ENCODE data around the gene CD2.

Gene CD2

GRCh38 chr1:116759636-116760035 lies 5.4 kb downstream of the CD2 start:
- Histone ChIP-seq H3K27me3 (replicated peaks; ENCODE audit: insufficient read depth, low read length) (no peaks in the 10 kb centered on the region), H3K9ac (ENCODE audit: low read length) (no peak overlapping the region), H3K4me1 (ENCODE audit: low read length) (peaks cover 21% of the 10 kb centered on the region), H3K27ac (ENCODE audit: low read length) (no peak overlapping the region), H3K9me2 (replicated peaks; ENCODE audit: insufficient read depth, low read length) (no peaks in the 10 kb centered on the region), H3F3A (ENCODE audit: insufficient read depth, low read length) (peaks cover 8% of the 10 kb centered on the region), H3K9me3 (replicated peaks; ENCODE audit: insufficient read depth, low read length) (no peaks in the 10 kb centered on the region), H2AFZ (ENCODE audit: low read length) (no peak overlapping the region), H3K36me3 (replicated peaks; ENCODE audit: insufficient read depth, low read length) (no peaks in the 10 kb centered on the region), H3K4me3 (ENCODE audit: low read length) (no peak overlapping the region), H3K4me2 (ENCODE audit: low read depth, low read length) (no peak overlapping the region), H3K79me2 (ENCODE audit: low read length) (no peaks in the 10 kb centered on the region), H4K20me1 (ENCODE audit: insufficient read depth, low read length) (no peaks in the 10 kb centered on the region)
- DNase-seq: no peak
- no peak for TF ChIP-seq EZH2 (optimal IDR thresholded peaks at IDR 0.05; ENCODE audit: low read depth, low read length)
- TF ChIP-seq EZH2phosphoT487 (IDR thresholded peaks at IDR 0.05; ENCODE audit: low read length): no peak
- TF ChIP-seq, protein P1, sequence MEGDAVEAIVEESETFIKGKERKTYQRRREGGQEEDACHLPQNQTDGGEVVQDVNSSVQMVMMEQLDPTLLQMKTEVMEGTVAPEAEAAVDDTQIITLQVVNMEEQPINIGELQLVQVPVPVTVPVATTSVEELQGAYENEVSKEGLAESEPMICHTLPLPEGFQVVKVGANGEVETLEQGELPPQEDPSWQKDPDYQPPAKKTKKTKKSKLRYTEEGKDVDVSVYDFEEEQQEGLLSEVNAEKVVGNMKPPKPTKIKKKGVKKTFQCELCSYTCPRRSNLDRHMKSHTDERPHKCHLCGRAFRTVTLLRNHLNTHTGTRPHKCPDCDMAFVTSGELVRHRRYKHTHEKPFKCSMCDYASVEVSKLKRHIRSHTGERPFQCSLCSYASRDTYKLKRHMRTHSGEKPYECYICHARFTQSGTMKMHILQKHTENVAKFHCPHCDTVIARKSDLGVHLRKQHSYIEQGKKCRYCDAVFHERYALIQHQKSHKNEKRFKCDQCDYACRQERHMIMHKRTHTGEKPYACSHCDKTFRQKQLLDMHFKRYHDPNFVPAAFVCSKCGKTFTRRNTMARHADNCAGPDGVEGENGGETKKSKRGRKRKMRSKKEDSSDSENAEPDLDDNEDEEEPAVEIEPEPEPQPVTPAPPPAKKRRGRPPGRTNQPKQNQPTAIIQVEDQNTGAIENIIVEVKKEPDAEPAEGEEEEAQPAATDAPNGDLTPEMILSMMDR (IDR thresholded peaks at IDR 0.05; ENCODE audit: low read length): no peak

- Histone ChIP-seq H3K9me2 (replicated peaks; ENCODE audit: insufficient read depth, low read length) (no peaks in the 10 kb centered on the region), H3K27ac (ENCODE audit: low read length) (no peak overlapping the region), H3K4me2 (ENCODE audit: low read depth, low read length) (no peak overlapping the region), H4K20me1 (ENCODE audit: insufficient read depth, low read length) (no peaks in the 10 kb centered on the region), H3K79me2 (ENCODE audit: low read length) (no peaks in the 10 kb centered on the region), H3K36me3 (replicated peaks; ENCODE audit: insufficient read depth, low read length) (no peaks in the 10 kb centered on the region), H3F3A (ENCODE audit: insufficient read depth, low read length) (peaks cover 14% of the 10 kb centered on the region), H3K27me3 (replicated peaks; ENCODE audit: insufficient read depth, low read length) (no peaks in the 10 kb centered on the region), H3K4me3 (ENCODE audit: low read length) (no peak overlapping the region), H2AFZ (ENCODE audit: low read length) (no peak overlapping the region), H3K4me1 (ENCODE audit: low read length) (peaks cover 29% of the 10 kb centered on the region), H3K9me3 (replicated peaks; ENCODE audit: insufficient read depth, low read length) (no peaks in the 10 kb centered on the region), H3K9ac (ENCODE audit: low read length) (no peak overlapping the region)
- TF ChIP-seq, protein P1 (IDR thresholded peaks at IDR 0.05; ENCODE audit: low read length): no peak
- TF ChIP-seq EZH2 (optimal IDR thresholded peaks at IDR 0.05; ENCODE audit: low read depth, low read length) (no peak), EZH2phosphoT487 (IDR thresholded peaks at IDR 0.05; ENCODE audit: low read length) (no peak)
- no peak for DNase-seq
These were observed 6.3 kb downstream of the CD2 start for GRCh38 chr1:116760487-116760886.

- H3K4me1 ChIP-seq (ENCODE audit: low read length): peaks cover 36% of the 10 kb centered on the region
- no peak overlapping the region for H3K4me3 ChIP-seq (ENCODE audit: low read length)
- H2AFZ ChIP-seq (ENCODE audit: low read length): no peak overlapping the region
- H3K9ac ChIP-seq (ENCODE audit: low read length): no peak overlapping the region
- H3K79me2 ChIP-seq (ENCODE audit: low read length): no peaks in the 10 kb centered on the region
- H3F3A ChIP-seq (ENCODE audit: insufficient read depth, low read length): peaks cover 14% of the 10 kb centered on the region
- H3K9me3 ChIP-seq (replicated peaks; ENCODE audit: insufficient read depth, low read length): no peaks in the 10 kb centered on the region
- no peaks in the 10 kb centered on the region for H3K27me3 ChIP-seq (replicated peaks; ENCODE audit: insufficient read depth, low read length)
- H3K9me2 ChIP-seq (replicated peaks; ENCODE audit: insufficient read depth, low read length): no peaks in the 10 kb centered on the region
- no peak for DNase-seq
- no peaks in the 10 kb centered on the region for H3K36me3 ChIP-seq (replicated peaks; ENCODE audit: insufficient read depth, low read length)
- TF ChIP-seq, protein P1 (IDR thresholded peaks at IDR 0.05; ENCODE audit: low read length): no peak
- no peak for TF ChIP-seq EZH2phosphoT487 (IDR thresholded peaks at IDR 0.05; ENCODE audit: low read length)
- no peak for TF ChIP-seq EZH2 (optimal IDR thresholded peaks at IDR 0.05; ENCODE audit: low read depth, low read length)
- no peak overlapping the region for H3K27ac ChIP-seq (ENCODE audit: low read length)
- H3K4me2 ChIP-seq (ENCODE audit: low read depth, low read length): no peak overlapping the region
- H4K20me1 ChIP-seq (ENCODE audit: insufficient read depth, low read length): no peaks in the 10 kb centered on the region
These were observed 6.9 kb downstream of the CD2 start for GRCh38 chr1:116760996-116761665.
